ENCODE results near the gene AIFM3.
"Not testable (repeated sequence)": the region's sequence is repeated elsewhere in the genome, so short reads cannot be mapped to it uniquely, and the experiment has no call there.

Gene AIFM3

GRCh38 chr22:21000987-21001600, 34.0 kb downstream of the AIFM3 start:
- TF ChIP-seq CTCF (IDR thresholded peaks at IDR 0.05; ENCODE audit: low read depth, low read length), result no peak
- no peak for DNase-seq (ENCODE audit: low read depth in 2 of 2)
- H3K4me3 ChIP-seq (replicated peaks in 1 of 2; ENCODE audit: low read depth in 2 of 2, low read length in 2 of 2), result peak overlapping the region; percentile 80 to 84

GRCh38 chr22:21001601-21002325, 34.7 kb downstream of the AIFM3 start, which contains the start of gene THAP7:
Gene THAP7, minus strand, starts transcription at chr22:21002118. Its CDS starts 207 bp downstream, at chr22:21001911.
- peak; percentile 96 for DNase-seq (ENCODE audit: low read depth in 2 of 2)
- TF ChIP-seq CTCF (IDR thresholded peaks at IDR 0.05; ENCODE audit: low read depth, low read length), result no peak
- peak within 1 kb of the TSS; percentile 80 to 84 for H3K4me3 ChIP-seq (replicated peaks in 1 of 2; ENCODE audit: low read depth in 2 of 2, low read length in 2 of 2)

GRCh38 chr22:21003782-21004181, 36.7 kb downstream of the AIFM3 start:
- H3K4me3 ChIP-seq (replicated peaks in 1 of 2; ENCODE audit: low read depth in 2 of 2, low read length in 2 of 2), result no peak overlapping the region
- no peak for DNase-seq (ENCODE audit: low read depth in 2 of 2)
- no peak for TF ChIP-seq CTCF (IDR thresholded peaks at IDR 0.05; ENCODE audit: low read depth, low read length)

GRCh38 chr22:21009208-21009607, 42.2 kb downstream of the AIFM3 start:
- DNase-seq (ENCODE audit: low read depth in 2 of 2), result not testable (repeated sequence)

GRCh38 chr22:21009638-21010425, 42.8 kb downstream of the AIFM3 start:
- DNase-seq (ENCODE audit: low read depth in 2 of 2), result peak; percentile 53 to 59
- no peak overlapping the region for H3K4me3 ChIP-seq (replicated peaks in 1 of 2; ENCODE audit: low read depth in 2 of 2, low read length in 2 of 2)
- no peak for TF ChIP-seq CTCF (IDR thresholded peaks at IDR 0.05; ENCODE audit: low read depth, low read length)

More at GRCh38 chr22:21009208-21009607, 42.2 kb downstream of the AIFM3 start:
- not testable (repeated sequence) for H3K4me3 ChIP-seq (replicated peaks in 1 of 2; ENCODE audit: low read depth in 2 of 2, low read length in 2 of 2)

- TF ChIP-seq CTCF (IDR thresholded peaks at IDR 0.05; ENCODE audit: low read depth, low read length), result no peak
- no peak for DNase-seq (ENCODE audit: low read depth in 2 of 2)
- H3K4me3 ChIP-seq (replicated peaks in 1 of 2; ENCODE audit: low read depth in 2 of 2, low read length in 2 of 2), result no peak overlapping the region
Measured at GRCh38 chr22:21010426-21011113, 43.5 kb downstream of the AIFM3 start.
